Transverse colon (tissue), 4 donors: Measurements from ENCODE around the gene OSBPL3. TPM values are rescaled to one million over a fixed set of nuclear protein-coding genes. Genes with fewer than 3 reads are reported as not detected.

Experiments
- DNase-seq: peaks from one replicate; pipeline ENCODE4 v3.0.0-alpha.2; 2019
- H3K27ac ChIP-seq, 4 donors: fragments of 200-600 bp; sonication (generic); 2 replicates each; pipeline ENCODE4 v1.5.1; 2016 to 2018; ENCODE audit warnings: inconsistent platforms in 4 of 4
- H3K27me3 ChIP-seq: fragments of 200-600 bp; sonication (generic); 2 replicates; pipeline ENCODE4 v1.5.1; 2017; ENCODE audit warnings: inconsistent platforms
- H3K36me3 ChIP-seq, 4 donors: fragments of 200-600 bp; sonication (generic); 2 replicates each; pipeline ENCODE4 v1.5.1; 2017 to 2019; ENCODE audit warnings: inconsistent platforms in 4 of 4
- H3K4me1 ChIP-seq, 4 donors: fragments of 200-600 bp; sonication (generic); 2 replicates each; pipeline ENCODE4 v1.5.1; 2017 to 2020; ENCODE audit warnings: inconsistent platforms in 4 of 4
- H3K4me3 ChIP-seq, 4 donors: fragments of 200-600 bp; sonication (generic); 1 replicate in 1 of 4; 2 replicates in 3 of 4; pipeline versions ENCODE4 v1.5.1 to v1.6.1; 2017 to 2019; ENCODE audit warnings: inconsistent platforms in 4 of 4
- H3K9me3 ChIP-seq, 2 donors: fragments of 200-600 bp; sonication (generic); 2 replicates each; pipeline ENCODE4 v1.5.1; 2017 to 2019; ENCODE audit warnings: inconsistent platforms in 2 of 2
- CTCF ChIP-seq, 5 experiments: fragments of 200-600 bp in 3 of 5; fragments of 450-650 bp in 2 of 5; sonication (generic) in 3 of 5; IDR thresholded peaks; 1 replicate in 2 of 5; 2 replicates in 3 of 5; pipeline ENCODE4 v1.5.1; 2016 to 2017; ENCODE audit warnings: antibody characterized with exemption in 5 of 5, inconsistent platforms in 3 of 5, mild to moderate bottlenecking in 2 of 5, moderate library complexity in 1 of 5
- EP300 ChIP-seq: sonication (generic); formaldehyde crosslinking; IDR thresholded peaks from one replicate; pipeline ENCODE4 v1.6.1; 2017; ENCODE audit warnings: antibody characterized with exemption, low read depth
- POLR2A ChIP-seq: fragments of 450-650 bp; IDR thresholded peaks from one replicate; pipeline ENCODE4 v1.6.1; 2016; ENCODE audit warnings: antibody characterized with exemption, mild to moderate bottlenecking, moderate library complexity
- POLR2AphosphoS5 ChIP-seq, 3 donors: sonication (generic); formaldehyde crosslinking; IDR thresholded peaks; one replicate each; pipeline ENCODE4 v1.6.1; 2016; ENCODE audit warnings: antibody characterized with exemption in 3 of 3
- WGBS, 2 donors: methylation state at CpG; one replicate each; pipeline ENCODE4 v1.1.5; 2018; ENCODE audit warnings: low coverage in 1 of 2; 5-methylcytosine and 5-hydroxymethylcytosine counted together
- in situ Hi-C, 4 donors: fragments of 200-750 bp; cut with MboI; loops; one replicate each; pipeline versions ENCODE4 v1.15.0 to v1.15.1; 2017; ENCODE audit warnings: low sequenced_read_pairs in 3 of 4, low pct_ligation_motif_present in 1 of 4, low pct_unique_long_range_greater_than_20kb in 1 of 4
- intact Hi-C: fragments of 100-400 bp; cut with DNase I; formaldehyde crosslinking; loops from one replicate; pipeline ENCODE4 v1.15.1; 2023; ENCODE audit warnings: low total_unique reads
- total RNA-seq, 4 donors: library from RNA; depleted of rRNA; stranded (reverse); fragments of >200 nt; gene quantifications; one replicate each; pipeline ENCODE4 v1.1.0, GENCODE V29; 2016

Gene OSBPL3
- total RNA-seq, 4 donors from 2014 or later: 6.7 to 20.6 (median 8.0) TPM

- intact Hi-C loops (no loop called here), in situ Hi-C loops (no loop called here)
Measured at GRCh38 chr7:24931844-24932243, 48.1 kb downstream of the OSBPL3 start.

GRCh38 chr7:24930856-24931255 lies 49.1 kb downstream of the OSBPL3 start:
- TF ChIP-seq CTCF (IDR thresholded peaks at IDR 0.05) (no peak), EP300 (no peak), POLR2A (no peak), POLR2AphosphoS5 (IDR thresholded peaks at IDR 0.05) (no peak)
- intact Hi-C loops (no loop called here), in situ Hi-C loops (no loop called here)
- WGBS, 2 donors: 86 to 100% methylated on average over 1 of the region's 1 CpG
- no peak overlapping the region for H3K27ac ChIP-seq
- H3K9me3 ChIP-seq: no peaks in the 10 kb centered on the region
- H3K36me3 ChIP-seq: no peaks in the 10 kb centered on the region
- DNase-seq: no peak
- H3K27me3 ChIP-seq: no peaks in the 10 kb centered on the region
- no peak overlapping the region for H3K4me3 ChIP-seq
- H3K4me1 ChIP-seq: peaks cover 0 to 3% (median 0%) of the 10 kb centered on the region in 4 donors

More at GRCh38 chr7:24931844-24932243, 48.1 kb downstream of the OSBPL3 start:
- no peaks in the 10 kb centered on the region for H3K27me3 ChIP-seq
- DNase-seq: no peak
- no peak overlapping the region for H3K27ac ChIP-seq
- peaks cover 0 to 3% (median 0%) of the 10 kb centered on the region in 4 donors for H3K4me1 ChIP-seq
- H3K36me3 ChIP-seq: no peaks in the 10 kb centered on the region
- 95 to 98% methylated on average over 3 of the region's 3 CpGs for WGBS, 2 donors
- no peak for TF ChIP-seq CTCF (IDR thresholded peaks at IDR 0.05)
- no peak for TF ChIP-seq EP300
- no peak for TF ChIP-seq POLR2AphosphoS5 (IDR thresholded peaks at IDR 0.05)
- no peak for TF ChIP-seq POLR2A
- no peak overlapping the region for H3K4me3 ChIP-seq
- no peaks in the 10 kb centered on the region for H3K9me3 ChIP-seq

- H3K4me3 ChIP-seq: no peak overlapping the region
- no peaks in the 10 kb centered on the region for H3K9me3 ChIP-seq
- DNase-seq: no peak
- H3K4me1 ChIP-seq: peaks cover 0 to 3% (median 2%) of the 10 kb centered on the region in 4 donors
- no peak overlapping the region for H3K27ac ChIP-seq
- intact Hi-C loops: no loop called here
- H3K36me3 ChIP-seq: no peaks in the 10 kb centered on the region
- in situ Hi-C loops: no loop called here
- TF ChIP-seq POLR2A (no peak), CTCF (IDR thresholded peaks at IDR 0.05) (no peak), POLR2AphosphoS5 (IDR thresholded peaks at IDR 0.05) (no peak), EP300 (no peak)
- WGBS, 2 donors: 63 to 74% methylated on average over 4 to 5 of the region's 5 CpGs
- H3K27me3 ChIP-seq: no peaks in the 10 kb centered on the region
Measured at GRCh38 chr7:24926623-24927524, 53.1 kb downstream of the OSBPL3 start.

- Histone ChIP-seq H3K9me3 (no peaks in the 10 kb centered on the region), H3K4me3 (no peak overlapping the region), H3K36me3 (no peaks in the 10 kb centered on the region), H3K27ac (no peak overlapping the region), H3K27me3 (no peaks in the 10 kb centered on the region), H3K4me1 (peaks cover 0 to 4% (median 3%) of the 10 kb centered on the region in 4 donors)
- WGBS, 2 donors: 51 to 71% methylated on average over 6 to 7 of the region's 7 CpGs
- intact Hi-C loops (no loop called here), in situ Hi-C loops (no loop called here)
- no peak for DNase-seq
- TF ChIP-seq EP300 (no peak), POLR2AphosphoS5 (IDR thresholded peaks at IDR 0.05) (no peak), CTCF (IDR thresholded peaks at IDR 0.05) (no peak), POLR2A (no peak)
Measured at GRCh38 chr7:24924375-24924774, 55.6 kb downstream of the OSBPL3 start.
